A673 (cell line): ENCODE measurements around the gene EHD4. TPM values are rescaled to one million over a fixed set of nuclear protein-coding genes. Genes with fewer than 3 reads are reported as not detected.

Experiments
- BruUV-seq: library from RNA; stranded (reverse); fragments of 400-500 nt; replicated peaks from 2 replicates; lab custom pipeline; 2021; lab: Mats Ljungman, UMichigan
- CTCF ChIA-PET: fragments of 300-600 bp; sonication (Branson Sonifier 250); formaldehyde crosslinking; loops from one replicate; lab custom pipeline; 2022; ENCODE audit warnings: antibody characterized with exemption; lab: Charles Lee
- POLR2A ChIA-PET: fragments of 300-600 bp; sonication (Branson Sonifier 250); formaldehyde crosslinking; loops from one replicate; lab custom pipeline; 2022; ENCODE audit warnings: antibody characterized with exemption; ENCODE audit not compliant: low non-redundant PET; lab: Charles Lee
- DNase-seq: peaks from one replicate; pipeline ENCODE4 v3.0.0-alpha.2; 2015; ENCODE audit warnings: low spot score
- H3K27ac ChIP-seq: fragments of 200-600 bp; sonication (generic); 2 replicates; pipeline ENCODE4 v1.5.1; 2016; ENCODE audit warnings: mixed run types, low read depth, mild to moderate bottlenecking, mixed read lengths, antibody characterized with exemption, low read length; ENCODE audit not compliant: poor library complexity, severe bottlenecking
- H3K27me3 ChIP-seq: fragments of 200-600 bp; sonication (generic); replicated peaks from 2 replicates; pipeline ENCODE4 v1.6.1; 2017; ENCODE audit warnings: mixed run types, low read depth, mild to moderate bottlenecking, mixed read lengths, antibody characterized with exemption, low read length; ENCODE audit not compliant: insufficient read depth, poor library complexity
- H3K36me3 ChIP-seq: fragments of 200-600 bp; sonication (generic); 2 replicates; pipeline ENCODE4 v1.6.1; 2016; ENCODE audit warnings: mixed run types, mild to moderate bottlenecking, mixed read lengths, antibody characterized with exemption, low read length; ENCODE audit not compliant: insufficient read depth, poor library complexity, severe bottlenecking
- H3K4me1 ChIP-seq: fragments of 200-600 bp; sonication (generic); 2 replicates; pipeline ENCODE4 v1.6.1; 2017; ENCODE audit warnings: mixed run types, mild to moderate bottlenecking, mixed read lengths, antibody characterized with exemption, low read length; ENCODE audit not compliant: insufficient read depth, poor library complexity, severe bottlenecking
- H3K4me3 ChIP-seq: fragments of 200-600 bp; sonication (generic); 2 replicates; pipeline ENCODE4 v1.5.1; 2016; ENCODE audit warnings: low read depth, mixed run types, mild to moderate bottlenecking, mixed read lengths, low read length; ENCODE audit not compliant: poor library complexity, severe bottlenecking
- H3K9me3 ChIP-seq: fragments of 200-600 bp; sonication (generic); 2 replicates; pipeline ENCODE4 v1.6.1; 2016; ENCODE audit warnings: mixed run types, low read depth, mild to moderate bottlenecking, mixed read lengths, antibody characterized with exemption, low read length; ENCODE audit not compliant: poor library complexity, severe bottlenecking
- CTCF ChIP-seq: fragments of 300-800, 200-600 bp; sonication (generic); conservative IDR thresholded peaks from 2 replicates; pipeline ENCODE4 v1.5.1; 2017; ENCODE audit warnings: low read depth, mild to moderate bottlenecking, antibody characterized with exemption, low read length, moderate library complexity, mixed read lengths
- EZH2 ChIP-seq: fragments of 200-600 bp; sonication (generic); IDR thresholded peaks from 2 replicates; pipeline ENCODE4 v1.6.1; 2017; ENCODE audit warnings: borderline replicate concordance, low read depth, mild to moderate bottlenecking, mixed read lengths, antibody characterized with exemption, low read length; ENCODE audit not compliant: poor library complexity, severe bottlenecking
- intact Hi-C: fragments of 100-400 bp; cut with micrococcal nuclease; formaldehyde crosslinking; loops from one replicate; pipeline ENCODE4 v1.10.0; 2022; ENCODE audit not compliant: unreplicated experiment
- total RNA-seq: library from RNA; stranded (reverse); gene quantifications from 2 replicates; pipeline ENCODE4 v1.2.3, GENCODE V29; 2021

EHD4 gene
- total RNA-seq, 1 experiment from 2014 or later = 29.4 TPM

- Histone ChIP-seq H3K4me3 (no peak overlapping the region), H3K4me1 (no peaks in the 10 kb centered on the region), H3K27ac (no peak overlapping the region), H3K27me3 (no peaks in the 10 kb centered on the region), H3K36me3 (no peaks in the 10 kb centered on the region), H3K9me3 (no peaks in the 10 kb centered on the region)
- POLR2A ChIA-PET = no interaction called here
- TF ChIP-seq EZH2 = no peak
- no peak for TF ChIP-seq CTCF
- CTCF ChIA-PET = no interaction called here
- BruUV-seq = no TSS peak
- intact Hi-C loops = no loop called here
- DNase-seq = no peak
These were observed 17.3 kb downstream of the EHD4 start for GRCh38 chr15:41955100-41955499.

- H3K9me3 ChIP-seq = no peaks in the 10 kb centered on the region
- H3K4me1 ChIP-seq = no peaks in the 10 kb centered on the region
- ChIA-PET POLR2A (no interaction called here), CTCF (no interaction called here)
- intact Hi-C loops = no loop called here
- no peak for DNase-seq
- H3K27ac ChIP-seq = no peak overlapping the region
- H3K36me3 ChIP-seq = no peaks in the 10 kb centered on the region
- no TSS peak for BruUV-seq
- H3K4me3 ChIP-seq = no peak overlapping the region
- no peak for TF ChIP-seq CTCF
- no peak for TF ChIP-seq EZH2
- H3K27me3 ChIP-seq = no peaks in the 10 kb centered on the region
These were observed 18.3 kb downstream of the EHD4 start for GRCh38 chr15:41954036-41954435.

- CTCF ChIA-PET = no interaction called here
- BruUV-seq = no TSS peak
These were observed 20.3 kb downstream of the EHD4 start for GRCh38 chr15:41952013-41952563.

More at GRCh38 chr15:41952013-41952563, 20.3 kb downstream of the EHD4 start:
- TF ChIP-seq EZH2 (no peak), CTCF (no peak)
- Histone ChIP-seq H3K4me3 (no peak overlapping the region), H3K27ac (no peak overlapping the region), H3K27me3 (no peaks in the 10 kb centered on the region), H3K36me3 (no peaks in the 10 kb centered on the region), H3K4me1 (no peaks in the 10 kb centered on the region), H3K9me3 (no peaks in the 10 kb centered on the region)
- DNase-seq = no peak
- intact Hi-C loops = no loop called here
- POLR2A ChIA-PET = no interaction called here
